ENCODE data around the gene NEK6. TPM values are rescaled to one million over a fixed set of nuclear protein-coding genes. Genes with fewer than 3 reads are reported as not detected.

The NEK6 gene
- total RNA-seq, 4 donors from 2014 or later: 14.1 to 21.9 (median 15.1) TPM

GRCh38 chr9:124340219-124341069 is 82.7 kb downstream of the NEK6 start:
- H3K36me3 ChIP-seq: peaks cover 8 to 82% (median 46%) of the 10 kb centered on the region in 4 donors
- DNase-seq (ENCODE audit: extremely low spot score): no peak
- H3K9me3 ChIP-seq: peaks cover 0 to 11% (median 6%) of the 10 kb centered on the region in 4 donors
- no peak overlapping the region for H3K27ac ChIP-seq (replicated peaks in 1 of 4)
- no peaks in the 10 kb centered on the region for H3K27me3 ChIP-seq
- peaks cover 9 to 20% (median 19%) of the 10 kb centered on the region in 4 donors for H3K4me1 ChIP-seq
- intact Hi-C loops (cut with DNase I): no loop called here
- no peak overlapping the region for H3K4me3 ChIP-seq
- no peak for TF ChIP-seq POLR2AphosphoS5 (IDR thresholded peaks at IDR 0.05)
- TF ChIP-seq CTCF (IDR thresholded peaks at IDR 0.05): no peak
- TF ChIP-seq POLR2A (IDR thresholded peaks at IDR 0.05; ENCODE audit: low read depth): no peak
- no peak for TF ChIP-seq EP300 (IDR thresholded peaks at IDR 0.05)
- WGBS: 80% methylated on average over 13 of the region's 18 CpGs

DNA sequence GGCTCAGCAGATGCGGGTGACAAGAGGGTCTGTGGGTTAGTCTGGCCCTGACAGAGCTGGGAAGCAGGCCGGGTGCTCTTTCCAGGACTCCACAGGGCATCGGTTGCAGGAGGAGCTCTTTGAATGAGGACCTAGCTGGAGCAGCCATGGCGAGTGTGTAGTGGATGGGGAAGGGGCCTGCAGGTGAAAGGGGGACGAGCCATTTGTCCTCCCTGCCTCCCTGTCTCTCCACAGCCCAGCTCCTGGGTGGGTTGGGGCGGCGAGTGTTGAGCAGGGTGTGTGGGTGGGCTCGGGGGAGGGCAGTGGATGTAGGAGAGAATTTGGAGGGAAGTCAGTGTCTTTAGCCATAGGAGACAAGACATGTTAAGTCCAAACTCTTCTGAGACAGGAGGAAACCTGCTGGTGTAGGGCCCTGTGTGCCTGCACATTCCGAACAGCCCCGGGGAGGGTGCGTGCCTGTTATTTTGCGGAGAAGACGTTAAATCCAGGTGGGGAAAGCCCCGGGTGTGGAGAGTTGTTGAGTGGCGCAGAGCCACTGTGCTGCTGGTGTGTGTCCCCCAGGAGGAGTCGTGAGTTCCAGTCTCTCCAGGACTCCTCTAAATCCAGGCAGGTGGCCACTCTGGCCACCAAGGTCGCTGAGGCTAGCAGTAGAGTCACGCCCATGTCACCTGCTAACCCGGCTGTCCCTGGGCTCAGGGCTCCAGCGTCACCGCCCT is 83.9 kb downstream of the NEK6 start:
- 82% methylated on average over 18 of the region's 21 CpGs for WGBS
- Histone ChIP-seq H3K27me3 (no peaks in the 10 kb centered on the region), H3K36me3 (peaks cover 8 to 85% (median 52%) of the 10 kb centered on the region in 4 donors), H3K4me1 (peaks cover 9 to 20% (median 19%) of the 10 kb centered on the region in 4 donors), H3K27ac (replicated peaks in 1 of 4) (peak overlapping the region in 1 of 4 donors; percentile 60), H3K4me3 (no peak overlapping the region), H3K9me3 (peaks cover 0 to 11% (median 6%) of the 10 kb centered on the region in 4 donors)
- intact Hi-C loops (cut with DNase I): no loop called here
- no peak for DNase-seq (ENCODE audit: extremely low spot score)
- TF ChIP-seq CTCF (IDR thresholded peaks at IDR 0.05) (no peak), EP300 (IDR thresholded peaks at IDR 0.05) (no peak), POLR2AphosphoS5 (IDR thresholded peaks at IDR 0.05) (no peak), POLR2A (IDR thresholded peaks at IDR 0.05; ENCODE audit: low read depth) (no peak)

DNA sequence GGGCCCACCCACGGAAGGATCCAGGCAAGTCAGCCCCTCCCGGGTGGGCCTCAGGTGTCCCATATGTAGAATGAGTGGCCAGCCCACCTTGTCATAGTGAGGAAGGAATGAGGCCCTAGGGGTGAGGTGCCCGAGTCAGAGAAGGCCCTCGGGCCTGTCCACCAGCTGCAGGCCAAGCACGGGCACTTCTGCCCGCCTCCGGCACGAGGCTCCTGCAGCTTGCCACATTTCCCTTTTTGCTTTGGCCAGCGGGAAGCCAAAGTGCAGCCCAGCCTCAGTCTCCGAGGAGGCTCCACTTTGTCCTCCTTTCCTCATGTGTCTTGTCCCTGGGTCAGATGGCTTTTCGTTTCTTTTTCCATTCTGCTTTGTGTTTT is 84.6 kb downstream of the NEK6 start:
- no peak for DNase-seq (ENCODE audit: extremely low spot score)
- peaks cover 8 to 85% (median 56%) of the 10 kb centered on the region in 4 donors for H3K36me3 ChIP-seq
- H3K27ac ChIP-seq (replicated peaks in 1 of 4): peak overlapping the region; percentile 27 to 60 (median 55)
- H3K27me3 ChIP-seq: no peaks in the 10 kb centered on the region
- peaks cover 9 to 20% (median 19%) of the 10 kb centered on the region in 4 donors for H3K4me1 ChIP-seq
- peaks cover 0 to 5% (median 3%) of the 10 kb centered on the region in 4 donors for H3K9me3 ChIP-seq
- WGBS: 73% methylated on average over 4 of the region's 11 CpGs
- peak overlapping the region in 1 of 4 donors; percentile 27 for H3K4me3 ChIP-seq
- TF ChIP-seq CTCF (IDR thresholded peaks at IDR 0.05): no peak
- TF ChIP-seq EP300 (IDR thresholded peaks at IDR 0.05): no peak
- no peak for TF ChIP-seq POLR2A (IDR thresholded peaks at IDR 0.05; ENCODE audit: low read depth)
- intact Hi-C loops (cut with DNase I): no loop called here

DNA sequence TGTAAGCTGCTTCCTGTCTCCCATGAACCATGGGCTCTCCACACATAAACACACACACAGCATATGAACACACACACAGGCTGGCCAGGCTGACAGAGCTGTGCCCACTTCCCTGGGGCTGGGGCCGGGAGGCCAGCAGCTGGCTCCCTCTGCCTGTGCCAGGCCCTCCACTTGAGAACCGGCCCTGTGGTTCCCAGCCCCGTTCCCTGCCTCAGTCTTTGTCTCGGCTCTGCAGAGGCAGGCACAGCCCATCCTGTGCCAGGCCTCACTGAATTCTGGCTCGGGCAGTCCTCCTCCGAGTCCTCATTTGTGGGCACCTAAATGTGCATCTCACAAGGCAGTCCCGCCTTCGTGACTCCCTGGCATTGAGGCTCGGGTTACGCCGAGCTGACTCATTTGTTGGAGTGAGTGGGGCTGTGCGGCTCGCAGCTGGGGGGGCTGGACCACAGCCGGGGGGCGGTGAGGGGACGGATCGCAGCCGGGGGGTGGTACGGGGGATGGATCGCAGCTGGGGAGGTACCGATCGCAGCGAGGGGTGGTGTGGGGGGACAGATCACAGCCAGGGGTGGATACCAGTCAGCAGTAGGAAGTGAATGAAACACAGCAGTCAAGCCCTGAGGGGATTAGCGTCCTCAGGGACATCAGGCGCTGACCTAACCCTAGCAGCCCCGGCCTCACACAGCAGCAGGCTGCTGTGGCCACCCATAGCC is 85.2 kb downstream of the NEK6 start:
- H3K9me3 ChIP-seq: no peaks in the 10 kb centered on the region
- TF ChIP-seq POLR2A (IDR thresholded peaks at IDR 0.05; ENCODE audit: low read depth): no peak
- TF ChIP-seq CTCF (IDR thresholded peaks at IDR 0.05): no peak
- TF ChIP-seq POLR2AphosphoS5 (IDR thresholded peaks at IDR 0.05): peak in 1 of 2 donors; percentile 30
- WGBS: 24% methylated on average over 24 of the region's 26 CpGs
- H3K27ac ChIP-seq (replicated peaks in 1 of 4): peak overlapping the region; percentile 27 to 60 (median 55)
- peak; percentile 93 for DNase-seq (ENCODE audit: extremely low spot score)
- intact Hi-C loops (cut with DNase I): no loop called here
- H3K4me3 ChIP-seq: peak overlapping the region; percentile 27 to 44 (median 28)
- H3K27me3 ChIP-seq: no peaks in the 10 kb centered on the region
- peaks cover 9 to 20% (median 19%) of the 10 kb centered on the region in 4 donors for H3K4me1 ChIP-seq
- H3K36me3 ChIP-seq: peaks cover 8 to 85% (median 58%) of the 10 kb centered on the region in 4 donors

Data from esophagus muscularis mucosa (tissue), 4 donors.